Measurements from ENCODE around the gene GAB1. TPM values are rescaled to one million over a fixed set of nuclear protein-coding genes. Genes with fewer than 3 reads are reported as not detected.

Gene GAB1
- total RNA-seq, 1 donor from 2014 or later = 27.2 TPM

DNA sequence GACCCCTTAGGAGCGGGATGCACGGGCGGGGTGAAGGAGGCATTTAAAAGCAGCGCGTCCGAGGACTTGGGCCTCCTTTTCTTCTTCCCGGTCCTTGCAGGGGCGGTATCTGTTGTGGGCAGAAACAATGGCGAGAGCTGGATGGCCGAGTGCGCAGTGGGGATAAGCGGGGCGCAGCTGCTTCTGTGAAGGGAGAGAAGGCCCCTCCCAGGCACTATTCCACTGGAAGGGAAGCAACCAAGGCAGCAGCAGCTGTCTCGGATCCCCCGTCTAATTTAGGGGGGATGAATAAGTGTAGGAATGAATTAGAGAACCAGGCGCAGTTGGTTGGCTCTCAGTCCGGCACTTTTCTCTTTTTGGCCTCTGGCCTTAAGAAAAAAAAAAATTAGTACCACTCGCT is 177.8 kb downstream of the GAB1 start:
- no peaks in the 10 kb centered on the region for H3K9me3 Mint-ChIP-seq
- peaks cover 35% of the 10 kb centered on the region for H3K4me1 Mint-ChIP-seq
- H3K27ac Mint-ChIP-seq (ENCODE audit: unreplicated experiment) = peak overlapping the region; percentile 99
- H3K4me3 Mint-ChIP-seq = peak overlapping the region; percentile 99
- H3K27me3 Mint-ChIP-seq (ENCODE audit: low read depth) = peaks cover 10% of the 10 kb centered on the region
- H3K36me3 Mint-ChIP-seq (ENCODE audit: low read depth) = peaks cover 14% of the 10 kb centered on the region
- DNase-seq (ENCODE audit: low read depth, low spot score) = peak; percentile 49
- TF ChIP-seq, protein P1, sequence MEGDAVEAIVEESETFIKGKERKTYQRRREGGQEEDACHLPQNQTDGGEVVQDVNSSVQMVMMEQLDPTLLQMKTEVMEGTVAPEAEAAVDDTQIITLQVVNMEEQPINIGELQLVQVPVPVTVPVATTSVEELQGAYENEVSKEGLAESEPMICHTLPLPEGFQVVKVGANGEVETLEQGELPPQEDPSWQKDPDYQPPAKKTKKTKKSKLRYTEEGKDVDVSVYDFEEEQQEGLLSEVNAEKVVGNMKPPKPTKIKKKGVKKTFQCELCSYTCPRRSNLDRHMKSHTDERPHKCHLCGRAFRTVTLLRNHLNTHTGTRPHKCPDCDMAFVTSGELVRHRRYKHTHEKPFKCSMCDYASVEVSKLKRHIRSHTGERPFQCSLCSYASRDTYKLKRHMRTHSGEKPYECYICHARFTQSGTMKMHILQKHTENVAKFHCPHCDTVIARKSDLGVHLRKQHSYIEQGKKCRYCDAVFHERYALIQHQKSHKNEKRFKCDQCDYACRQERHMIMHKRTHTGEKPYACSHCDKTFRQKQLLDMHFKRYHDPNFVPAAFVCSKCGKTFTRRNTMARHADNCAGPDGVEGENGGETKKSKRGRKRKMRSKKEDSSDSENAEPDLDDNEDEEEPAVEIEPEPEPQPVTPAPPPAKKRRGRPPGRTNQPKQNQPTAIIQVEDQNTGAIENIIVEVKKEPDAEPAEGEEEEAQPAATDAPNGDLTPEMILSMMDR (conservative IDR thresholded peaks at IDR 0.05) = no peak

DNA sequence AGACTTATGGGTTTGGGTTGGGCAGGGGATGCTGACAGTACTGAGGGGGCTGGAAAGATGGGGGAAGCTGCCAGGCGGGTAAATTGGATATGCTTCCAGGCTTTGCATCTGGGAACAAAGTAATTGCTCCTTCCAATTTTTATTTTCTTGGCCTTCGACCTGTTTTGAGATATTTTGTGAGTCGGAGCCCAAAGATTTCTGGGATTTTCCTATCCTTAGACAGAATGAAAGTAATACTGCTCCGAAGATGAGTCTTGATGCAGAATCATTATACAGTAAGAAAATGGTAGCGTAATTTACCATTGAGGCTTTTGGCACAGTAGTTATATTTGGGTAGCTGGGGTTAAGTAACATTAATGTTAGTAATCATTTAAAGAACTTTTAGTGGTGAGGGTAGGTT is 178.2 kb downstream of the GAB1 start:
- TF ChIP-seq, protein P1 (conservative IDR thresholded peaks at IDR 0.05) = no peak
- Mint-ChIP-seq H3K4me3 (peak overlapping the region; percentile 99), H3K36me3 (ENCODE audit: low read depth) (peaks cover 15% of the 10 kb centered on the region), H3K27ac (ENCODE audit: unreplicated experiment) (peak overlapping the region; percentile 99), H3K4me1 (peaks cover 39% of the 10 kb centered on the region), H3K9me3 (no peaks in the 10 kb centered on the region), H3K27me3 (ENCODE audit: low read depth) (peaks cover 10% of the 10 kb centered on the region)
- DNase-seq (ENCODE audit: low read depth, low spot score) = no peak

DNA sequence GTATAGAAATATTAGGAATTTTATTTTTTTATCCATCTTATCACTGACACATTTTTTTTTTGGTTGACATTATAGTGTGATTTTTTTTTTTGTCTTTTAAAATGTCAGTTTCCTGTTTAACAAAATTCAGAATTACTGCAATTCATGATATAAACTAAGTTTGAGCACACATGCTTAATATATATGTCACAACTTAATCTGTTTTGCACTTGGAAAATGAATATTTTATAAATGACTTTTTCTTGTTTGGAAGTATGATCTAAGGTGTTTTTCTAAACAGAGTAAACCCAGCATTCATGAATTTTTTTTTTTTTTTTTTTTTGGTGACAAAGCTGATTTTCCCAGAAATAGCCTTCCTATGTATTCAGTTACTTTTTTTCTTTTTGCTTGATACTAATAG is 179.2 kb downstream of the GAB1 start:
- H3K36me3 Mint-ChIP-seq (ENCODE audit: low read depth) = peaks cover 15% of the 10 kb centered on the region
- DNase-seq (ENCODE audit: low read depth, low spot score) = no peak
- peak overlapping the region; percentile 99 for H3K4me3 Mint-ChIP-seq
- peaks cover 41% of the 10 kb centered on the region for H3K4me1 Mint-ChIP-seq
- peaks cover 6% of the 10 kb centered on the region for H3K27me3 Mint-ChIP-seq (ENCODE audit: low read depth)
- H3K27ac Mint-ChIP-seq (ENCODE audit: unreplicated experiment) = no peak overlapping the region
- no peaks in the 10 kb centered on the region for H3K9me3 Mint-ChIP-seq
- TF ChIP-seq, protein P1 (conservative IDR thresholded peaks at IDR 0.05) = no peak

DNA sequence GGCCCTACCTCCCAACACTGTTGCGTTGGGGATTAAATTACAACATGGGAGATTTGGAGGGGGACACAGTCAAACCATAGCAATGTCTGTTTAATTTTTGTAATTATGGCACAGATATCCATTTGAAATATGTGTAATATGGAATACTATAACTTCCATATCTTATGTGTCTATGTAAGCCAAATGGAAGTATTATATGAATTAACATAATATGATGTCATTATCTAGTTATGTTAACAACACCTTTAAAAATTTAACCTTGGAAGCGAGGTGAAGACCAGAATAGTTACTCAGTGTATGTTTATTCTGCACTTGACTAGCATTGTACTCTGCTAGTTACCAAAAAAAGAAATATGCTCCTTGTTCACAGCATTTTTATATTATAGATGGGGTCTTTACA is 181.1 kb downstream of the GAB1 start:
- Mint-ChIP-seq H3K9me3 (no peaks in the 10 kb centered on the region), H3K4me3 (no peak overlapping the region), H3K4me1 (peaks cover 44% of the 10 kb centered on the region), H3K27ac (ENCODE audit: unreplicated experiment) (no peak overlapping the region), H3K36me3 (ENCODE audit: low read depth) (peaks cover 17% of the 10 kb centered on the region), H3K27me3 (ENCODE audit: low read depth) (peaks cover 6% of the 10 kb centered on the region)
- DNase-seq (ENCODE audit: low read depth, low spot score) = no peak
- TF ChIP-seq, protein P1 (conservative IDR thresholded peaks at IDR 0.05) = no peak

Small RNA genes within 50 kb of the gene (microRNA-seq; reads per million reads assigned to microRNA genes)
- gene MIR3139 = 23.7 reads per million, percentile 38 among the genes with 10 or more reads in this experiment

Other genes starting within 250 kb of the GAB1 start
- gene USP38, start 152.0 kb upstream of the GAB1 start, total RNA-seq = 14.9 and 15.2 TPM in 2 replicates
- gene SMARCA5, start 176.8 kb downstream of the GAB1 start, total RNA-seq = 102 and 104 TPM in 2 replicates

Measured in neural crest cell (in vitro differentiated cells).